ENCODE data around the gene SSR1. TPM values are rescaled to one million over a fixed set of nuclear protein-coding genes. Genes with fewer than 3 reads are reported as not detected.
A peak's percentile ranks its signal among the peaks of the same experiment; 100 is the strongest.

SSR1 gene
- total and polyA plus RNA-seq, 2 of the 13 experiments (the other 11 are each of a cell fraction or from before 2014, with no cell fraction given) = 203 to 243 TPM

- TF ChIP-seq STAT6 (CRISPR knock-in tag; IDR thresholded peaks at IDR 0.05; ENCODE audit: borderline replicate concordance) = peak; percentile 90; the same call in 1 of the 2 replicates
- peak; percentile 86 for TF ChIP-seq ZMAT3 (CRISPR knock-in tag; conservative IDR thresholded peaks at IDR 0.05)
- TF ChIP-seq ZNF605 (CRISPR knock-in tag; IDR thresholded peaks at IDR 0.05) = peak; percentile 59; the same call in 1 of the 2 replicates
- TF ChIP-seq ZBTB38 (CRISPR knock-in tag; IDR thresholded peaks at IDR 0.05) = peak; percentile 74; the same call in 1 of the 2 replicates
- TF ChIP-seq ZNF441 (CRISPR knock-in tag; IDR thresholded peaks at IDR 0.05; ENCODE audit: borderline replicate concordance) = no peak; the same call in 1 of the 2 replicates
- peak; percentile 51; the same call in 1 of the 2 replicates for TF ChIP-seq ZSCAN25 (CRISPR knock-in tag; IDR thresholded peaks at IDR 0.05)
- TF ChIP-seq ZNF772 (CRISPR knock-in tag; IDR thresholded peaks at IDR 0.05) = peak; percentile 82
- TF ChIP-seq ZNF652 (CRISPR knock-in tag; IDR thresholded peaks at IDR 0.05; ENCODE audit: borderline replicate concordance, low read depth) = peak; percentile 30; the same call in 1 of the 2 replicates
- TF ChIP-seq RCOR2 (CRISPR knock-in tag; IDR thresholded peaks at IDR 0.05) = peak; percentile 42; the same call in 1 of the 2 replicates
- peak; percentile 95 for TF ChIP-seq KMT2B (CRISPR knock-in tag; IDR thresholded peaks at IDR 0.05)
- TF ChIP-seq BCLAF1 (IDR thresholded peaks at IDR 0.05) = no peak
- peak; percentile 30 for TF ChIP-seq ZSCAN5A (CRISPR knock-in tag; IDR thresholded peaks at IDR 0.05; ENCODE audit: borderline replicate concordance)
- peak; percentile 55 for TF ChIP-seq ZNF768 (CRISPR knock-in tag; IDR thresholded peaks at IDR 0.05)
- TF ChIP-seq ZSCAN22 (CRISPR knock-in tag; IDR thresholded peaks at IDR 0.05) = no peak
- TF ChIP-seq MYPOP (CRISPR knock-in tag; IDR thresholded peaks at IDR 0.05) = peak; percentile 84; the same call in 1 of the 2 replicates
- TF ChIP-seq MTF1 (CRISPR knock-in tag; IDR thresholded peaks at IDR 0.05) = no peak
- 0 out of 2 replicates have a peak, but pooled peaks have one; percentile 69 for TF ChIP-seq CSRNP2 (CRISPR knock-in tag; conservative IDR thresholded peaks at IDR 0.05; ENCODE audit: low read depth)
- TF ChIP-seq ETV5 (CRISPR knock-in tag; IDR thresholded peaks at IDR 0.05; ENCODE audit: borderline replicate concordance) = peak; percentile 92
- peak; percentile 54 for TF ChIP-seq RAD21 (CRISPR knock-in tag; IDR thresholded peaks at IDR 0.05)
Observed at GRCh38 chr6:7312616-7313504, at the start of gene SSR1 (continued).
